Prostate gland (tissue), 2 donors: ENCODE measurements around the gene CHST11.

Experiments used
- CTCF ChIP-seq, 4 experiments: fragments of 200-600 bp in 2 of 4; fragments of 450-650 bp in 2 of 4; sonication (generic) in 2 of 4; IDR thresholded peaks; 1 replicate in 3 of 4; 2 replicates in 1 of 4; pipeline ENCODE4 v1.5.1; 2016 to 2019; ENCODE audit warnings: antibody characterized with exemption in 4 of 4, mild to moderate bottlenecking in 2 of 4, moderate library complexity in 2 of 4
- POLR2A ChIP-seq: fragments of 450-650 bp; IDR thresholded peaks from one replicate; pipeline ENCODE4 v1.6.1; 2016; ENCODE audit warnings: antibody characterized with exemption, mild to moderate bottlenecking

GRCh38 chr12:104493496-104493895 lies 36.7 kb downstream of the CHST11 start:
- TF ChIP-seq CTCF (IDR thresholded peaks at IDR 0.05) (no peak), POLR2A (no peak)
